Measurements from ENCODE around the gene RAD51B. TPM values are rescaled to one million over a fixed set of nuclear protein-coding genes. Genes with fewer than 3 reads are reported as not detected.
A peak's percentile ranks its signal among the peaks of the same experiment; 100 is the strongest.

Gene RAD51B
- total RNA-seq, 1 experiment from 2014 or later: 16.7 TPM

DNA sequence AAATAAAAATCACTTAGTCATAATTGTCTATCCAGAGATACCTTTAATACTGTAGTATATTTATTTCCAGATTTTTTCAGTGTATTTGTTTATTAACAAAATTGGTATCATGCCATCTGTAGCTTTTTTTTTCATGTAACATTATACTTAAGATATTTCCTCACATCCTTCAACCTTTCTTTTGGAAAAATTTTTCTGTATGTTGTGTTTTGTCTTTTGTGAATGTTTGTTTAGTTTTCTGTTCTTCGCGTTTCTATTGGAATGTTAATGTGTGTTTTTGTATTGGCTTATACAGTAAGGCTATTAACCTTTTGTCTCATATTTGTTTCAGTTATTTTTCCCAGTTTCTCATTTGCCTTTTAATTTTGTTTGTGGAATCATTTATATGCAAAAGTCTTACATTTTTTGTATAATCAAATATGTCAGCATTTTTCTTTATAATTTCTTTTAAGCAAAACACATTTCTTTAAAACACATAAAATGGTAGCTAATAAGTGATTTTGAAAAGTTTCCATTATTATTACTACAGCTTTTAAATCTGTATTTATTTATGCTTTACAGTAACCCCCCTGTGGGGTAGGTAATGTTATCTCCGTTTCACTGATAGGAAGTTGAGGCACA, 433.7 kb downstream of the RAD51B start:
- no peak overlapping the region for H3K4me3 Mint-ChIP-seq
- peaks cover 6% of the 10 kb centered on the region; the same call in 1 of the 2 replicates for H3K4me1 ChIP-seq (ENCODE audit: insufficient read depth, low read length)

More for the DNA sequence above, 433.7 kb downstream of the RAD51B start:
- no peak overlapping the region for H3K4me2 ChIP-seq (ENCODE audit: insufficient read depth, insufficient read length, low read length)
- no peaks in the 10 kb centered on the region for H3K9me3 ChIP-seq (ENCODE audit: control insufficient read depth, low read depth, low read length)
- no peak overlapping the region for H3K4ac ChIP-seq (ENCODE audit: low read depth, low read length)
- H4K5ac ChIP-seq (ENCODE audit: insufficient read length, low read depth, low read length): no peak overlapping the region
- H3K27me3 Mint-ChIP-seq (ENCODE audit: low read depth): no peaks in the 10 kb centered on the region
- H3K4me1 Mint-ChIP-seq: peaks cover 67 to 75% of the 10 kb centered on the region in 2 experiments
- H3K27me3 ChIP-seq (ENCODE audit: insufficient read depth, low read length): no peaks in the 10 kb centered on the region
- no peaks in the 10 kb centered on the region for H3K79me1 ChIP-seq (ENCODE audit: insufficient read depth, low read depth, low read length, poor library complexity, severe bottlenecking)
- H3T11ph ChIP-seq (ENCODE audit: low read length): no peak overlapping the region
- no peak overlapping the region for H2BK20ac ChIP-seq (ENCODE audit: low read depth, low read length, poor library complexity, severe bottlenecking)
- H3K18ac ChIP-seq (ENCODE audit: insufficient read length, low read depth, low read length): no peak overlapping the region
- H3K9me3 Mint-ChIP-seq: no peaks in the 10 kb centered on the region
- no peak overlapping the region for H2BK5ac ChIP-seq (ENCODE audit: insufficient read length, low read length)
- no peak overlapping the region for H3K9ac ChIP-seq (ENCODE audit: extremely low read depth, insufficient read length, low read length)
- H2BK12ac ChIP-seq (ENCODE audit: insufficient read length, low read depth, low read length): no peak overlapping the region
- H3K36me3 Mint-ChIP-seq (ENCODE audit: insufficient read depth in 1 of 3, low read depth in 3 of 3): no peaks in the 10 kb centered on the region
- H2AK5ac ChIP-seq (ENCODE audit: insufficient read length, low read length): no peak overlapping the region
- H3K14ac ChIP-seq (ENCODE audit: insufficient read depth, low read length): no peak overlapping the region
- no peak overlapping the region for H2BK120ac ChIP-seq (ENCODE audit: low read depth, low read length, poor library complexity, severe bottlenecking)
- no peak overlapping the region for H4K91ac ChIP-seq (ENCODE audit: insufficient read length, low read depth, low read length)
- WGBS (ENCODE audit: extremely low coverage, insufficient read length, low lambda C conversion rate): no CpG with 5 or more reads among the region's 3 CpGs
- no peak for DNase-seq
- H4K20me1 ChIP-seq (ENCODE audit: control insufficient read depth, insufficient read depth, insufficient read length): no peaks in the 10 kb centered on the region
- no peak overlapping the region for H3K27ac ChIP-seq (ENCODE audit: insufficient read length, low read depth, low read length)
- TF ChIP-seq, protein P1, sequence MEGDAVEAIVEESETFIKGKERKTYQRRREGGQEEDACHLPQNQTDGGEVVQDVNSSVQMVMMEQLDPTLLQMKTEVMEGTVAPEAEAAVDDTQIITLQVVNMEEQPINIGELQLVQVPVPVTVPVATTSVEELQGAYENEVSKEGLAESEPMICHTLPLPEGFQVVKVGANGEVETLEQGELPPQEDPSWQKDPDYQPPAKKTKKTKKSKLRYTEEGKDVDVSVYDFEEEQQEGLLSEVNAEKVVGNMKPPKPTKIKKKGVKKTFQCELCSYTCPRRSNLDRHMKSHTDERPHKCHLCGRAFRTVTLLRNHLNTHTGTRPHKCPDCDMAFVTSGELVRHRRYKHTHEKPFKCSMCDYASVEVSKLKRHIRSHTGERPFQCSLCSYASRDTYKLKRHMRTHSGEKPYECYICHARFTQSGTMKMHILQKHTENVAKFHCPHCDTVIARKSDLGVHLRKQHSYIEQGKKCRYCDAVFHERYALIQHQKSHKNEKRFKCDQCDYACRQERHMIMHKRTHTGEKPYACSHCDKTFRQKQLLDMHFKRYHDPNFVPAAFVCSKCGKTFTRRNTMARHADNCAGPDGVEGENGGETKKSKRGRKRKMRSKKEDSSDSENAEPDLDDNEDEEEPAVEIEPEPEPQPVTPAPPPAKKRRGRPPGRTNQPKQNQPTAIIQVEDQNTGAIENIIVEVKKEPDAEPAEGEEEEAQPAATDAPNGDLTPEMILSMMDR (conservative IDR thresholded peaks at IDR 0.05): no peak
- no peak overlapping the region for H4K8ac ChIP-seq (replicated peaks; ENCODE audit: insufficient read length, low read depth, low read length)
- H3K27ac Mint-ChIP-seq: peak overlapping the region in 1 of 3 experiments; percentile 88; a peak in 2 of 7 replicates
- H2AFZ ChIP-seq (ENCODE audit: low read length): no peak overlapping the region
- no peak overlapping the region for H3K56ac ChIP-seq (ENCODE audit: insufficient read length, low read depth, low read length)
- H3K79me2 ChIP-seq (ENCODE audit: insufficient read depth, low read length): no peaks in the 10 kb centered on the region
- no peak overlapping the region for H3K23ac ChIP-seq (ENCODE audit: insufficient read length, low read depth, low read length)
- no peak overlapping the region for H2BK15ac ChIP-seq (ENCODE audit: low read depth, low read length)
- H3K23me2 ChIP-seq (ENCODE audit: insufficient read length, low read depth, low read length, poor library complexity, severe bottlenecking): no peaks in the 10 kb centered on the region
